Stimulated activated CD4-positive, alpha-beta T cell treated with anti-CD3 and anti-CD28 coated beads, Interleukin-15, amount 100 ng/mL, for 24 hours (primary cell): ENCODE results near the gene HOXB2.

Source experiments
- DNase-seq: peaks from one replicate; pipeline ENCODE4 v3.0.0-alpha.2; 2020

Gene HOXB2

GRCh38 chr17:48551596-48552465 lies 6.9 kb upstream of the HOXB2 start:
- no peak for DNase-seq

DNA sequence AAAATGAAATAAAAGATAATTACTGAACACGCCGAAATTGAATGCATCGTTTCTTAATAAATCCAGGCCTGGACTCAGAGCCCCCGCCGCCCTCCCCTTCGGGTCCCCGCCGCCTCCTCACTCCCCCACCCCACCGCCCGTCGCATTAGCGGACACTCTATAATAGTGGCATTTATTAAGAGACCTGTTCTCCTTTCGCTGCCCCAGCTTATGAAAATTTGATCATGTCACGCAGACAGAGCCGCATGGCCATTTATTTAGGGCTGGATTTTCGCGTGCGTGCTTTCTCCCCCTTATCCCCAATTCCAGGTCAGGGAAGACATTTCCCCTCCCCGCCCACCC lies 6.3 kb upstream of the HOXB2 start:
- no peak for DNase-seq

DNA sequence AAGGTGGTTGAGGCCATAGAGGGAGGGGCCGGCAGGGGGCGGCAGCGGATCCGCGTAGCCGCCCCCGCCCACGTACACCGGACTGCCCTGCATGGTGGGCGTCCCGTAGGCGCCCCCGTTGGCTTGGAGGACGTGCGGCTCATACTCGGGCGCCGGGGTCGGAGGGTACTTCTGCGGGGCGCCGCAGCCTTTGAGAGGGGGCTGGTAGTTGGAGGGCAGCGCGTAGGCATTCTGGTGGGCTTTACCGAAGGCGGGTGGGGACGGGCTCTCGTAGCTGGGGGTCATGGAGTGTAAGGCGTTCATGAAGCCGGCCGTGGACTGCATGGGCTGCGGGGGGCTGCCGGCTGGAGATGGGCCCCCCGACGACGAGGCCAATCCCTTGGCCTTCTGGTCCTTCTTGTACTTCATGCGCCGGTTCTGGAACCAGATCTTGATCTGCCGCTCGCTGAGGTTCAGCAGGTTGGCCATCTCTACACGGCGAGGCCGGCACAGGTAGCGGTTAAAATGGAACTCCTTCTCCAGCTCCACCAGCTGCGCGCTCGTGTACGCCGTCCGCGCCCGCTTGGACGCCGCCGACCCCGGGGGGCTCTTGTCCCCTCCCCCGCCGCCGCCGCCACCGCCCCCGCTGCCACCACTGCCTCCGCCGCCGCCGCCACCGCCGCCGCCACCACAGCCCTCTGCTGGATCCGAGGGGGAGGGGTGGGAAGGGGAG lies 5.7 kb upstream of the HOXB2 start:
- no peak for DNase-seq

DNA sequence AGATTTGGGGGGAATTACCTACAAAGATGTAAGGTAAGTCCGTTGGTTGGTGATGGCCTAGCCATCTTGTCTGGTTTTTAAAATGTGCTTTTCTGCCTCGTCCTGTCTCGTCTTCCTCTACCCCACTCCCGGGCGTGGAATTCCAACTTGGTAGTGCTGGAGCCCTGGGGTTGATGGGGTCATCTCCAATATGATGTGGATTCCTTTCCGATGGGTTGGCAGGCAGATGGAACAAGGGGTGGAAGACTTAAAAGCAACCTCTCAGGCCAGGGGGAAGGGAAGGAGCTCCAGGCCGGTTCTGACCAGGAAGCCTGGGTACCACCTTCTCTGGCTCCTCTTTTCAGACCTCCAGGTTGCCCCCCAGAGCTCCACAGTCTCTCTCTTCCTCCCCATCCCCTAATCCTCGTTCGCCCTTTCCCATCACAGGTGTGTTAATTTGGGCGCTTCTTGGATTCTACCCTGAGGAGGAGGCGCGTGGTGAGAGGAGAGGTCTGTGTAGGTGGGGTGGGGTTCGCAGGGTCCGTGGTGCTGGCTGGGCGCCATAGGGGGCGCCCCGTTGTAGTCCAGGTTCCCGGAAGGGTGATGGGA lies 5.1 kb upstream of the HOXB2 start:
- DNase-seq = no peak

DNA sequence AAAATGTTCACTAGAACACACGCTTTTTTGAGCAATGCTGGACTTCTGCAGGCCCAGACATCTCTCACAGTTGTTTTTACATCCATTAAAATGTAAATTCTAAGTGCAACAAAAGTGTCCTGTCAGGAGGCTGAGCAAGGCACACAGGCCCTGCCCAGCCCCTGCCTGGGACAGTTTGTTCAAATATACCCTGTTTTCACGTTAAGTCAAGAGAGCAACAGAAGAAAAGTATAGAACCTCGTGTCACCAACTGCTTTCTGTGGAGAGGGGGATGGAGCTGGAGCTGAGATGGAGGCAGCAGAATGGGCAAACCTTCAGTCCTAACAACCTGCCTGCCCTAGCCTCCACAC lies 4.3 kb upstream of the HOXB2 start:
- no peak for DNase-seq

- DNase-seq = no peak
Measured at GRCh38 chr17:48548523-48549280, 3.8 kb upstream of the HOXB2 start.

- DNase-seq = peak; percentile 56
Measured at GRCh38 chr17:48547808-48548522, 3.1 kb upstream of the HOXB2 start.

- no peak for DNase-seq
Measured at GRCh38 chr17:48546924-48547807, 2.3 kb upstream of the HOXB2 start.

DNA sequence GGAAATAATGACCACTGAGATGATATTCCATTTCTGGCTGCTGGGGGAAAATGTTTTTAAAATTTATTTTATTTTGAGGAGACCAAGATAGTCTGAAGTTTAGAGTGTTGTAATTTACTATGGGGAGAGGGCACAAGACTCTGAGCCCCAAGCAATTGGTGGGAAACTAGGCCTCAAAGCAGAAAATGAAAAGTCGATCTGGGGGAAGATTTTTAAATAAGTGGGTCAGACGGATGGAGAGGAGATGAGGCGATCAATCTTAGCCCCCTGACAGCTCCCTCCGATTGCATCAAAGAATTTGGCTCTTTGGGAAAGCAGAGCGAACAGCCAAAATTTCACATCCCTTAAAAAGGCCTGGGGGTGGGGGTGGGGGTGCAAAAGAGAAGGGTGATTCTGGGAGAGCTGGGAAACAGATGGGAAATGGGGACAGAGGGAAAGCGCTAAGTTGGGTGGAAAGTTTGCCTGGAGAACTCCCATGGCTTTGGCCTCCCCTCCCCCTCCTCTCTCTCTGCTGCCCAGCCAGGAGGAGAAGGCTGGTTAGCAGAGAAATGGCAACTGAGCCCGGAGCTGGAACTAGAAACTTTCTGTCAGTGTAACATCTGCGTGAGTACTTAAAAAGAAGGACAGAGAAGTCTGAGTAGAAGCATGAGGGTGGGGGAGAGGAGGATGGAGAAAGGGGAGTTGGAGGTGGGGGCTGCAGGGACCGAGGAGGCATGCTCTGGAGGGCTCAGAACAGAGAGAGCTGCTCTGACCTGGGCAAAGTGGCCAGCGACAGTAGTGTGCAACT lies 1.4 kb upstream of the HOXB2 start:
- no peak for DNase-seq

DNA sequence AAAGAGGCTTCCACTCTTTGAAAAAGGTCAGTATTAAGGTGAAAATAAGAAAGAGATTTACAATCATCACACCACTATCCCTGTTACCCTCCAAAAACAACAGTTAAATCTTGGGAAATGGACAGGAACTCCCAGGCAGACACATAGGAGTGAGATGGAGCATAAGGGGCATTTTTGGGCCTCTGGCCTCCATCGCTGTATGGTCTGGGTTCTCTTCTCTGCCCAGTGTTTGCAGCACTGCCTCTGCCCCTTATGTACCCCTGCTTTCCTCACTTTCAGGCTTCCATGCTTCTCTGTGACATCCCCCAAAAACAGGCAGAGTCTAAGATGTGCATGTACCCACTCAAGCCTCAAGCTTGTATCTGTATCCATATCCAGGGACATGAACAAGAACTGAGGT lies 630 bp upstream of the HOXB2 start:
- DNase-seq = no peak

DNA sequence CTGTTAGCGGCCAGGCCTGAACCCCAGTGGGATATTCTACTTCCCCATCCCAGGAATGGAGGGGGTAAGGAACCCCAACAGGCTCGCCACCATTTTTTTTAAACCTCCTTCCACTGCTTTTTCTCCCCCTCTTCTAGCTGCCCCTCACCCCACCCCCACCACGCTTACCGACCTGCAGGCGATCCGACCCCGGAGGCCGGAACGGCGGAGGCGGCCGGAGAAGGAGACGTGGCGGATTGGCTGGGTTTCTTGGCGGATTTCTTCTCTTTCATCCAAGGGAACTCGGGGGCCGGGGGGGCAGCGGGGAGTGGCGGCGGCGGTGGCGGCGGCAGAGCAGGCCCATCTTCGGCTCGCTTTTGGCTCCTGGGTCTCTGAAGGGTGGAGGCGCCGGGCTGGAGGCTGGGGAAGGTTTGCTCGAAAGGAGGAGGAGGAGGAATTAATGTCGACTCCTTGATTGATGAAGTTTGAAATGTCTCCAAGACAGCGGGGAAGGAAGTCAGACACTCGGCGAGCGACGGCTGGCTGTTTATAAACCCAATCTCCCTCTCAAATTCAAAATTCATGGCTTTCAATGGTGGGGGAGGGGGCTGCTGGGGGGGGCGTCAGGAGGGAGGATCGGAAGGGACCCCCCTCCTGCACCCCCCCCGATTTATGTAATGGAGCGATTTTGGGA lies 424 bp downstream of the HOXB2 start:
- peak; percentile 61 for DNase-seq

DNA sequence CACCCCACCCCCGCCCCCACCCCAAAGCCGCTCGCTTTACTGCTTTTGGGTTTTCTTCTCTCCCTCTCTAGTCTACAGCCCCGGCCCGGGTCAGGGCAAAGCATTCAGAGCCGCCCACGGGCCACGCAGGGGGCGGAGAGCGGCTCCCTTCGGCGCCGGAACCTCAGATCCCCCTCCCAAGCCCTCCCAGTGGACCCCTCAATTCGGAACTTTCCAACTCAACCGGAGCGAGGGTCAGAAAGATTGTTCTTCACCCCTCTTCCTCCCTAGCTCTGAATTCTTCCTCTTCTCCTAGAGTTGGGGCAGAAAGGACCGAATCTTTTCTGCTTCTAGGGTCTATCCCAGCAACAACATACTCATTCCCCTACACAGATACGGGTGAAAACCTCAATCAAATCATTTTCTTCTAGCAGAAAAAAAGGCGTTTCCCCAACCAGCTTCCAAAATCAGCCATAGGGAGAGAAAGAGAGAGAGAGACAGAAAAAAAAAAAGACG lies 1.0 kb downstream of the HOXB2 start:
- DNase-seq = peak; percentile 68

GRCh38 chr17:48543107-48543853 lies 1.6 kb downstream of the HOXB2 start:
- peak; percentile 76 for DNase-seq

- DNase-seq = no peak
Measured at GRCh38 chr17:48542698-48543106, 2.2 kb downstream of the HOXB2 start.

- peak; percentile 40 for DNase-seq
Measured at GRCh38 chr17:48542114-48542656, 2.7 kb downstream of the HOXB2 start.

- peak; percentile 60 for DNase-seq
Measured at GRCh38 chr17:48541577-48542113, 3.3 kb downstream of the HOXB2 start.

GRCh38 chr17:48541036-48541576 lies 3.8 kb downstream of the HOXB2 start:
- DNase-seq = no peak

- no peak for DNase-seq
Measured at GRCh38 chr17:48540213-48540612, 4.7 kb downstream of the HOXB2 start.
